ENCODE results near the gene CADM1.

The CADM1 gene

DNA sequence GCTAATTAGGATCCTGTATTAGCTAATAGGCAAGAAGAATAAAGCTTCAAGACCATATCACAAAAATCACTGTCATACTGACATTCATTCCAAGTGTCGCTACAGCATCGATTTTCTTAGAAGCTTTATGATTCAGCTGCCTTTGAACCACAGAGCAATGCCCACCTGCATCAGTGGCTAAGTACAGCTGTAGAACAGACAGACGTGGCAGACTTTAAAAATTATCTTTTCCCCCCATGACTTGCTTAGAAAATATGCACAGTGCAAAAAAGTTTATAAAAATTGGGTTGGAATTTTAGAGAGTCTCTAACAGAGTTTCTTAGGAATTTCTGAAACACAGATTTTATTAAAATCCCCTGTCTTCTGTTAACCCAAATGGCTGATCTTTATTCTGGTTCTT lies 120.8 kb downstream of the CADM1 start:
- POLR2A ChIA-PET (ENCODE audit: low non-redundant PET), result no interaction called here
- TF ChIP-seq, protein P1, sequence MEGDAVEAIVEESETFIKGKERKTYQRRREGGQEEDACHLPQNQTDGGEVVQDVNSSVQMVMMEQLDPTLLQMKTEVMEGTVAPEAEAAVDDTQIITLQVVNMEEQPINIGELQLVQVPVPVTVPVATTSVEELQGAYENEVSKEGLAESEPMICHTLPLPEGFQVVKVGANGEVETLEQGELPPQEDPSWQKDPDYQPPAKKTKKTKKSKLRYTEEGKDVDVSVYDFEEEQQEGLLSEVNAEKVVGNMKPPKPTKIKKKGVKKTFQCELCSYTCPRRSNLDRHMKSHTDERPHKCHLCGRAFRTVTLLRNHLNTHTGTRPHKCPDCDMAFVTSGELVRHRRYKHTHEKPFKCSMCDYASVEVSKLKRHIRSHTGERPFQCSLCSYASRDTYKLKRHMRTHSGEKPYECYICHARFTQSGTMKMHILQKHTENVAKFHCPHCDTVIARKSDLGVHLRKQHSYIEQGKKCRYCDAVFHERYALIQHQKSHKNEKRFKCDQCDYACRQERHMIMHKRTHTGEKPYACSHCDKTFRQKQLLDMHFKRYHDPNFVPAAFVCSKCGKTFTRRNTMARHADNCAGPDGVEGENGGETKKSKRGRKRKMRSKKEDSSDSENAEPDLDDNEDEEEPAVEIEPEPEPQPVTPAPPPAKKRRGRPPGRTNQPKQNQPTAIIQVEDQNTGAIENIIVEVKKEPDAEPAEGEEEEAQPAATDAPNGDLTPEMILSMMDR (conservative IDR thresholded peaks at IDR 0.05; ENCODE audit: low read depth), result no peak
- no peak overlapping the region for H3K27ac ChIP-seq
- CTCF ChIA-PET, result interaction anchor here (0.6 kb wide), 1 partner anchor 1634 kb away, joined by 5 read pairs; no protein-coding TSS in a partner anchor
- DNase-seq (ENCODE audit: low spot score), result no peak

- TF ChIP-seq, protein P1 (conservative IDR thresholded peaks at IDR 0.05; ENCODE audit: low read depth), result no peak
- H3K27ac ChIP-seq, result no peak overlapping the region
- CTCF ChIA-PET, result interaction anchor here (0.6 kb wide), 1 partner anchor 8 kb away, joined by 3 read pairs; no protein-coding TSS in a partner anchor
- DNase-seq (ENCODE audit: low spot score), result no peak
- POLR2A ChIA-PET (ENCODE audit: low non-redundant PET), result no interaction called here
Measured at GRCh38 chr11:115379528-115379927, 124.7 kb downstream of the CADM1 start.

GRCh38 chr11:115378557-115378956 lies 125.7 kb downstream of the CADM1 start:
- ChIA-PET CTCF (no interaction called here), POLR2A (ENCODE audit: low non-redundant PET) (no interaction called here)
- H3K27ac ChIP-seq, result no peak overlapping the region
- TF ChIP-seq, protein P1 (conservative IDR thresholded peaks at IDR 0.05; ENCODE audit: low read depth), result no peak
- DNase-seq (ENCODE audit: low spot score), result no peak

GRCh38 chr11:115377882-115378296 lies 126.3 kb downstream of the CADM1 start:
- no peak overlapping the region for H3K27ac ChIP-seq
- no peak for DNase-seq (ENCODE audit: low spot score)
- CTCF ChIA-PET, result no interaction called here
- TF ChIP-seq, protein P1 (conservative IDR thresholded peaks at IDR 0.05; ENCODE audit: low read depth), result no peak
- POLR2A ChIA-PET (ENCODE audit: low non-redundant PET), result no interaction called here

GRCh38 chr11:115368616-115369015 lies 135.6 kb downstream of the CADM1 start:
- no peak overlapping the region for H3K27ac ChIP-seq
- ChIA-PET POLR2A (ENCODE audit: low non-redundant PET) (no interaction called here), CTCF (no interaction called here)

GRCh38 chr11:115366826-115367225 lies 137.4 kb downstream of the CADM1 start:
- TF ChIP-seq, protein P1 (conservative IDR thresholded peaks at IDR 0.05; ENCODE audit: low read depth), result no peak
- POLR2A ChIA-PET (ENCODE audit: low non-redundant PET), result no interaction called here
- no peak overlapping the region for H3K27ac ChIP-seq
- CTCF ChIA-PET, result no interaction called here
- DNase-seq (ENCODE audit: low spot score), result no peak

More at GRCh38 chr11:115368616-115369015, 135.6 kb downstream of the CADM1 start:
- DNase-seq (ENCODE audit: low spot score), result no peak
- TF ChIP-seq, protein P1 (conservative IDR thresholded peaks at IDR 0.05; ENCODE audit: low read depth), result no peak

GRCh38 chr11:115365907-115366306 lies 138.3 kb downstream of the CADM1 start:
- ChIA-PET POLR2A (ENCODE audit: low non-redundant PET) (no interaction called here), CTCF (interaction anchor here (0.7 kb wide), 1 partner anchor 40 kb away, joined by 4 read pairs; no protein-coding TSS in a partner anchor)

More at GRCh38 chr11:115365907-115366306, 138.3 kb downstream of the CADM1 start:
- TF ChIP-seq, protein P1 (conservative IDR thresholded peaks at IDR 0.05; ENCODE audit: low read depth), result no peak
- no peak for DNase-seq (ENCODE audit: low spot score)
- H3K27ac ChIP-seq, result no peak overlapping the region

Data from RWPE1 (cell line).